ENCODE results near the gene HMBS.

DNA sequence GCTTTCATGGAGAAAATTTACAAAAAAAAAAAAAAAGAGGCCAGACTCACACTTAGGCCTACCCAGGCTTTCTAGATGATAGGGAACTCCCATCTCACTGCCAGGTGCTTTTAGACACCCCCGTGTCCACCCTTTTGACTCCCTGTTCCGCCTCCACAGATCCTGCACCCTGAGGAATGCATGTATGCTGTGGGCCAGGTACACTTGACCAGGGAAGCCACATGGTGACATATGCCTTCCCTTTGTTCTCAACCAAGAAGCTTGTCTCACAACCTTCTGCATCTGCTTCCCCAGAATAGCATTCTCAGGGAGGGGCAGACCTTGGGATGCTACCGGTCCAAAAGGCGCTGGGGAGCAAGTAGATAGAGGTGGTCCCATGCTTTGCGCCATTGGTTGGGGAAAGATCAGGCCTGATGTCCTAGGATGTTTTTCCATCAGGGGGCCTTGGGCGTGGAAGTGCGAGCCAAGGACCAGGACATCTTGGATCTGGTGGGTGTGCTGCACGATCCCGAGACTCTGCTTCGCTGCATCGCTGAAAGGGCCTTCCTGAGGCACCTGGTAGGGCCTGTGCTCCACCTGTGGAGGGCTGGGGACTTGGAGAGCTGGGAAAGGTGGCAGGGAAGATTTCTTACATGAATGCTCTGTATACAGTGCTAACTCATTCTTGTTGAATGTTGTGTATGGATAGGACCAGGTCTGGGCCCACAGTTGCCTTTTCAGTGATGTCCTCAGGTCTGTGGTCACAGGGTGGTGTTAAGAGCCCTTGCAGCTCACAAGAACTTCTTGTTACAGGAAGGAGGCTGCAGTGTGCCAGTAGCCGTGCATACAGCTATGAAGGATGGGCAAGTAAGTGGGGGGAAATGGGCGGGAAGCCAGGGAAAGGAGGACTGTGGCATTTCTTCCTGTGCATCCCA, 7.5 kb downstream of the HMBS start:
- TF ChIP-seq, protein P1, sequence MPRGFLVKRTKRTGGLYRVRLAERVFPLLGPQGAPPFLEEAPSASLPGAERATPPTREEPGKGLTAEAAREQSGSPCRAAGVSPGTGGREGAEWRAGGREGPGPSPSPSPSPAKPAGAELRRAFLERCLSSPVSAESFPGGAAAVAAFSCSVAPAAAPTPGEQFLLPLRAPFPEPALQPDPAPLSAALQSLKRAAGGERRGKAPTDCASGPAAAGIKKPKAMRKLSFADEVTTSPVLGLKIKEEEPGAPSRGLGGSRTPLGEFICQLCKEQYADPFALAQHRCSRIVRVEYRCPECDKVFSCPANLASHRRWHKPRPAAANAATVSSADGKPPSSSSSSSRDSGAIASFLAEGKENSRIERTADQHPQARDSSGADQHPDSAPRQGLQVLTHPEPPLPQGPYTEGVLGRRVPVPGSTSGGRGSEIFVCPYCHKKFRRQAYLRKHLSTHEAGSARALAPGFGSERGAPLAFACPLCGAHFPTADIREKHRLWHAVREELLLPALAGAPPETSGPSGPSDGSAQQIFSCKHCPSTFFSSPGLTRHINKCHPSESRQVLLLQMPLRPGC (tag by site-specific recombination; IDR thresholded peaks at IDR 0.05), result no peak
- TF ChIP-seq, protein P2, sequence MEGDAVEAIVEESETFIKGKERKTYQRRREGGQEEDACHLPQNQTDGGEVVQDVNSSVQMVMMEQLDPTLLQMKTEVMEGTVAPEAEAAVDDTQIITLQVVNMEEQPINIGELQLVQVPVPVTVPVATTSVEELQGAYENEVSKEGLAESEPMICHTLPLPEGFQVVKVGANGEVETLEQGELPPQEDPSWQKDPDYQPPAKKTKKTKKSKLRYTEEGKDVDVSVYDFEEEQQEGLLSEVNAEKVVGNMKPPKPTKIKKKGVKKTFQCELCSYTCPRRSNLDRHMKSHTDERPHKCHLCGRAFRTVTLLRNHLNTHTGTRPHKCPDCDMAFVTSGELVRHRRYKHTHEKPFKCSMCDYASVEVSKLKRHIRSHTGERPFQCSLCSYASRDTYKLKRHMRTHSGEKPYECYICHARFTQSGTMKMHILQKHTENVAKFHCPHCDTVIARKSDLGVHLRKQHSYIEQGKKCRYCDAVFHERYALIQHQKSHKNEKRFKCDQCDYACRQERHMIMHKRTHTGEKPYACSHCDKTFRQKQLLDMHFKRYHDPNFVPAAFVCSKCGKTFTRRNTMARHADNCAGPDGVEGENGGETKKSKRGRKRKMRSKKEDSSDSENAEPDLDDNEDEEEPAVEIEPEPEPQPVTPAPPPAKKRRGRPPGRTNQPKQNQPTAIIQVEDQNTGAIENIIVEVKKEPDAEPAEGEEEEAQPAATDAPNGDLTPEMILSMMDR (tag by site-specific recombination; IDR thresholded peaks at IDR 0.05), result no peak

Data from HEK293 (cell line).